GM04504 (cell line): Measurements from ENCODE around the gene ALMS1.
A peak's percentile ranks its signal among the peaks of the same experiment; 100 is the strongest.
"Not testable (repeated sequence)": the region's sequence is repeated elsewhere in the genome, so short reads cannot be mapped to it uniquely, and the experiment has no call there.

Source experiments
- DNase-seq: peaks from one replicate; pipeline ENCODE4 v3.0.0-alpha.2; 2012; ENCODE audit warnings: low read depth

The ALMS1 gene, protein sequence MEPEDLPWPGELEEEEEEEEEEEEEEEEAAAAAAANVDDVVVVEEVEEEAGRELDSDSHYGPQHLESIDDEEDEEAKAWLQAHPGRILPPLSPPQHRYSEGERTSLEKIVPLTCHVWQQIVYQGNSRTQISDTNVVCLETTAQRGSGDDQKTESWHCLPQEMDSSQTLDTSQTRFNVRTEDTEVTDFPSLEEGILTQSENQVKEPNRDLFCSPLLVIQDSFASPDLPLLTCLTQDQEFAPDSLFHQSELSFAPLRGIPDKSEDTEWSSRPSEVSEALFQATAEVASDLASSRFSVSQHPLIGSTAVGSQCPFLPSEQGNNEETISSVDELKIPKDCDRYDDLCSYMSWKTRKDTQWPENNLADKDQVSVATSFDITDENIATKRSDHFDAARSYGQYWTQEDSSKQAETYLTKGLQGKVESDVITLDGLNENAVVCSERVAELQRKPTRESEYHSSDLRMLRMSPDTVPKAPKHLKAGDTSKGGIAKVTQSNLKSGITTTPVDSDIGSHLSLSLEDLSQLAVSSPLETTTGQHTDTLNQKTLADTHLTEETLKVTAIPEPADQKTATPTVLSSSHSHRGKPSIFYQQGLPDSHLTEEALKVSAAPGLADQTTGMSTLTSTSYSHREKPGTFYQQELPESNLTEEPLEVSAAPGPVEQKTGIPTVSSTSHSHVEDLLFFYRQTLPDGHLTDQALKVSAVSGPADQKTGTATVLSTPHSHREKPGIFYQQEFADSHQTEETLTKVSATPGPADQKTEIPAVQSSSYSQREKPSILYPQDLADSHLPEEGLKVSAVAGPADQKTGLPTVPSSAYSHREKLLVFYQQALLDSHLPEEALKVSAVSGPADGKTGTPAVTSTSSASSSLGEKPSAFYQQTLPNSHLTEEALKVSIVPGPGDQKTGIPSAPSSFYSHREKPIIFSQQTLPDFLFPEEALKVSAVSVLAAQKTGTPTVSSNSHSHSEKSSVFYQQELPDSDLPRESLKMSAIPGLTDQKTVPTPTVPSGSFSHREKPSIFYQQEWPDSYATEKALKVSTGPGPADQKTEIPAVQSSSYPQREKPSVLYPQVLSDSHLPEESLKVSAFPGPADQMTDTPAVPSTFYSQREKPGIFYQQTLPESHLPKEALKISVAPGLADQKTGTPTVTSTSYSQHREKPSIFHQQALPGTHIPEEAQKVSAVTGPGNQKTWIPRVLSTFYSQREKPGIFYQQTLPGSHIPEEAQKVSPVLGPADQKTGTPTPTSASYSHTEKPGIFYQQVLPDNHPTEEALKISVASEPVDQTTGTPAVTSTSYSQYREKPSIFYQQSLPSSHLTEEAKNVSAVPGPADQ (N-terminal part only)

DNA sequence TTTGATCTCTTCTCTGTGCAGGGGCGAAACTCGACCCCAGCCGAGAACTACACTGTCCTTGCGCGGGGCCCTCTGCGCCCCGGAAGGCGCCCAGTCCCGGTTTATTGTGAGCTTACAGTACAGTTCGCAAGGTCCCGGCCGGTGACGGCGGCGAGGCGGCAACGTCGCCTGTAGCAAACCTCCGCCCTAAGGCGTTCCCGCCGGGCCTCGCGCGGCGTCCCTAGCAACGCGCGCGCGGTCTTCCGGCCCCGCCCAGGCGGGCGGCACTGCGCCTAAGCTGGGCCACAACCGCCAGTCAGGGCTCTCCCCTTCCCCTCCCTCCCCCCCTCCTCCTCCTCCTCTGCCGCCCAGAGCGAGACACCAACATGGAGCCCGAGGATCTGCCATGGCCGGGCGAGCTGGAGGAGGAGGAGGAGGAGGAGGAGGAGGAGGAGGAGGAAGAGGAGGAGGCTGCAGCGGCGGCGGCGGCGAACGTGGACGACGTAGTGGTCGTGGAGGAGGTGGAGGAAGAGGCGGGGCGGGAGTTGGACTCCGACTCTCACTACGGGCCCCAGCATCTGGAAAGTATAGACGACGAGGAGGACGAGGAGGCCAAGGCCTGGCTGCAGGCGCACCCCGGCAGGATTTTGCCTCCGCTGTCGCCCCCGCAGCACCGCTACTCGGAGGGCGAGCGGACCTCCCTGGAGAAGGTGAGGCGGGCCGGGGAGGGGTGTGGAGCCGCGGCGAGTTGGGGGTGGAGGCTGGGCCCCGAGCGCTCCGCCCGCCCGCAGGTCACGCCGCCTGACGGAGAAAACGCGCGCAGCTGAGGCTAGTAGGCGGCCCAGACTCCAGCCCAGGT is at the start of gene ALMS1:
ALMS1 (plus strand) TSS at position 333 of the 838 bp plus-strand sequence; CDS start at position 366, 33 bp downstream.
- peak; percentile 74 for DNase-seq

- DNase-seq = no peak
Measured at GRCh38 chr2:73337828-73338227, 47.8 kb upstream of the ALMS1 start.

GRCh38 chr2:73339201-73339600 is 46.4 kb upstream of the ALMS1 start:
- DNase-seq = no peak

- no peak for DNase-seq
Measured at GRCh38 chr2:73341039-73341438, 44.6 kb upstream of the ALMS1 start.

GRCh38 chr2:73343992-73344391 is 41.6 kb upstream of the ALMS1 start:
- DNase-seq = no peak

DNA sequence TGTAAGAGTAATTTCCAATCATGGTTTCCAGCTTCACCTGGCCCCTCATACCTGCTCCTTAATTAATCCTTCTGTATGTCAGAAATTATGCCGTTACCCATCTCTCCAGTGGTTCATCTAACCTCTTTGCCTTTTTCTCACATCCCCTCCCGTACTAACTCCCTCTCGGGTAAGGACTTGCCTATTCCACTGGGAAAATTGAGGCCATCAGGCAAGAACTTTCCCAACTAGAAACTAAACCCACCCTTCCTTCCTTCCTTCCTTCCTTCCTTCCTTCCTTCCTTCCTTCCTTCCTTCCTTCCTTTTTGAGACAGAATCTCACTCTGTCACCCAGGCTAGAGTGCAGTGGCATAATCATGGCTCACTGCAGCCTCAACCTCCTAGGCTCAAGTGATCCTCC is 40.9 kb upstream of the ALMS1 start:
- not testable (repeated sequence) for DNase-seq

DNA sequence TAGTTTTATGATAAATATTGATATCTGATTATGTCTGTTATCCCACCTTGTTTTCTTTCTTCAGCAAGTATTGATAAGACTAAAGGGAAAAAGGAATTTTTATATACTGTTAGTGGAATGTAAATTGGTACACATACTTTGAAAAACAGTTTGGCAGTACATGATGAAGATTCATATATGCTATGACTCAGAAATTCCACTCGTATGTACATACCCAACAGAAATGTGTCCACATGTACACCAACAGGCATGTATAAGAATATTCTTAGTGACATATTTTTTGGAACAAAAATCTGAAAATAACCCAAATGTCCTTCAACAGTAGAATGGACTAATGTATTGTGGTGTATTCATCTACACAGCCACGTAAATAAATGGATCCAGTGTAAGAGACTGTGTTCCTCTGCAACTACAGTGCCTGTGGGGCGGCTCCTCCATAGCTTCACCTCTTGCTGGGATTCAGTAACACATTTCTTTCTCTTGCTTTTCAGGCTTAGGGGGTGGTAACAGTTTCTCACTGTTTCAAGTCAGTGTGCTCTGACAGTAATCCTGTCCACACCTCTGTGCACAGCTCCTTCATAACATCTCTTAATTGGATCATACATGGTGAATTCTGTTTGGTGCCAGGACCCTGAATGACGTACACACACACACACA is 35.5 kb upstream of the ALMS1 start:
- DNase-seq = no peak

- DNase-seq = no peak
Measured at GRCh38 chr2:73356097-73356496, 29.5 kb upstream of the ALMS1 start.

DNA sequence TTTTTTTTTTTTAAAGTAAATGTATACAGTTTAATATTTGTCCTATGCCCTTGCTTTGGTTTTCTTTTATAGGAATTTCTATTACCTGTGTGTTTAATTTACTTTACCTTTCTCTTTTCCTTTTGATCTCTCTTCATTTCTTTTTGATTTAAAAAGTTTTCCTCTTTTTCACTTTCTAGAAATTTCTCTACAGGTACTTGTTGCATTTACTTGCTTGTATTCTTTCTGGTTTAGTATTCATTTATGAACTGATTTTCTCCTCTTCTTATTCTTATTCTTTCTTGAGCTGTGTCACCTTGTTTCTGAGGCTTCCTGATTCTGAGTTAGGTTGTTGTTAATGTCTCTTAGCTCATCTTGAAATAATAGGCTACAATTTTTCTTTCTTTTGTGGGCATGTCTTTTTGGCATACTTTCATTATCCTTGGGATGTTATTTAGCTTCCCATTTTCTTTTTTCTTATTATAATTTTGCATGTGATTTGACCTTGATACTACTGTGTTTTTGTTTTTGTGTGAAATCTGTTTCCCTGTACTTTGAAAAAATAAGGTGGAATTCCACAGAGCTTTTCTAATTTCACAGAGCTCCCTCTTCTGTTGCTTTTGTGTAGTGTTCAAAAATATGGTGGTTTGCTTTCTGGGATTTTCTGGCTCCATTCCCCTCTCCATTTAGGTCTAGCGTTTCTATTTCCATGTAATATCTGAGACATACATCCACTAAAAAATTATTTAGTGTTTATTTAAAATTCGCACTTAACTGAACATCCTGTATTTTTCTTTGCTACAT is 25.5 kb upstream of the ALMS1 start:
- no peak for DNase-seq

- no peak for DNase-seq
Measured at GRCh38 chr2:73366060-73366459, 19.6 kb upstream of the ALMS1 start.

GRCh38 chr2:73368781-73369180 is 16.9 kb upstream of the ALMS1 start:
- DNase-seq = no peak

DNA sequence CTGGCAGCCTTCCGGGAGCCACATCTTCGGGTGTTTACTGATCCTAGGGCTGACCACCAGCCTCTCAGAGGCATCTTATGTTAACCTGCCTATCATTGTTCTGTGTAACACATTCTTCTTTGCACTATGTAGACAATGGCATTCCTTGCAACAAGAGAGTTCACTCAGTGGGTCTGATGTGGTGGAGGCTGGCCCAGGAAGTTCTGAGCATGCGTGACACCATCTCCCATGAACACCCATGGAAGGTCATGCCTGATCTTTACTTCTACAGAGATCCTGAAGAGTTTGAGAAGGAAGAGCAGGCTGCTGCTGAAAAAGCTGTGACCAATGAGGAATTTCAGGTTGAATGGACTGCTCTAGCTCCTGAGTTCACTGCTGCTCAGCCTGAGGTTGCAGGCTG is 15.3 kb upstream of the ALMS1 start:
- DNase-seq = no peak

DNA sequence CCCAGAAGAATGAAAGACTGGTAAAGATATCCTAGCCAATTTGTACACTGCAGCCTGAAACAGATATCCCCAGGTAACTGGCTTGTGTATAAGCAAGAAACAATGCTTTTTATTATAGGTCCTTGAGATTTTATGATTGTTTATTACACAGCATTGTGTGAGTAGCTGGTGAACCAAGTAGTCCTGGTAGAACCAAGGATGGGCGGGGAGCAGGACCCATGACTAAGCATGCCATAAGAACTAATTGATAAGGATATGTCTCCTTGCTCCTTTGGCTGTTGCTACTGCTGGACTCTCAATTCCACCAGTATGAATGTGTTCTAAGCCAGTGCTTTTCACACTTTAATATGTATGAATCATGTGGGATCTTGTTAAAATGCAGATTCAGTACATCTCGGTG is 12.3 kb upstream of the ALMS1 start:
- DNase-seq = no peak

- no peak for DNase-seq
Measured at GRCh38 chr2:73374269-73374668, 11.4 kb upstream of the ALMS1 start.

GRCh38 chr2:73376681-73377080 is 9.0 kb upstream of the ALMS1 start:
- no peak for DNase-seq

DNA sequence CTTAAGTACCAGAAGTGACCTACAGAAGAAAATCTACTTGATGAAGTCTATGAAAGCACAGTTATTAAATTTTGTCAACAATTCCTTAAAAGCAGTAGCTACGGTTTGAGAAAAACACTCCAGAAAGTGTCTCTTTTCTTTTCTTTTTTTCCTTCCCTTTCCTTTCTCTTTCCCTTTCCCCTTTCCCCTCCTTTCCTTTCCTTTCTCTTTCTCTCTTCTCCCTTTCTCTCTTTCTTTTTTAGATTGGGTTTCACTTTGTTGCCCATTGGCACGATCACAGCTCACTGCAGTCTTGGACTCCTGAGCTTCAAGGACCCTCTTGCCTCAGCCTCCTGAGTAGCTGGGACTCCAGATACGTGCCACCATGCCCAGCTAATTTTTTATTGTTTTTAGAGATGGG is 2.6 kb upstream of the ALMS1 start:
- no peak for DNase-seq

DNA sequence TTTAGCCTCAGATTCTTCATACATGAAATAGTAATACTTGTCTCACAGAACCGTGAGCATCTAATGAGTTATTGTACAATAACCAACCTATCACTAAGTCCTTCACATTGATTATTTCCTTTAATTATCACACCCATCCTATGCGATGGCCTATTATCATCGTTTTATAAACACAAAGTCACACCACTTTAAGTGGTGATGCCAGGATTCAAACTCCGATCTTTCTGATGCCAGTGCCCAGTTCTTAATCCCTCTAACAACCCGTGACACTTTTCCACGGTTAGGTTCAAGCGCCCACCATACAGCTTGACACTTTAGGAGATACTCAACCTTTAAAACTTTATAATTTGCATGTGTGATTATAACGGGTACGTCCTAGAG is 523 bp upstream of the ALMS1 start:
- DNase-seq = no peak

DNA sequence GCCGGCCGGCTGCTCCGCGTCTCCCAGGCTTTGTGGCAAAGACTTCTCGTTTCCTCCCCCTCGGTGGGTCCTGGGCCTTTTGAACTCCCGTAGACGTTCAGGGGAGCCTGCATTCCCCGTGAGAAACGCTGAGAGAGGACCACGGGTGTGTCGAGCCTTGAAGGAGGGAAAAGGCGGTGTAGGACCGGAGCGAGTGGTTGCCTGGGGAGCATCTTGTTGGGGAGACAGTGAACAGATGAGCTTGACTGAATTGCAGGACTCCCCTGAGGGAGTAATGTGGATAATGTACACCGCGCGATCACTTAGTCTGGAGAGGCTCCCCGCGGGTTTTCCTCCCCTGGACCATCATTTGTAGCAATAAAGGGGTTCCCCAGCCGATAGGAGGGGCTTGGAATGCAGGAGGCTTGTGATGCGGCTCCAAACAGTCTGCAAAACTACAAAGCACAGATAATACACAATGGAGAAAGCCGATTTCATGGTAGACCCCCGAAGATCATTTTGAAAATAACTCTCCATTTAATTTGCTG is 769 bp downstream of the ALMS1 start:
- DNase-seq = no peak

DNA sequence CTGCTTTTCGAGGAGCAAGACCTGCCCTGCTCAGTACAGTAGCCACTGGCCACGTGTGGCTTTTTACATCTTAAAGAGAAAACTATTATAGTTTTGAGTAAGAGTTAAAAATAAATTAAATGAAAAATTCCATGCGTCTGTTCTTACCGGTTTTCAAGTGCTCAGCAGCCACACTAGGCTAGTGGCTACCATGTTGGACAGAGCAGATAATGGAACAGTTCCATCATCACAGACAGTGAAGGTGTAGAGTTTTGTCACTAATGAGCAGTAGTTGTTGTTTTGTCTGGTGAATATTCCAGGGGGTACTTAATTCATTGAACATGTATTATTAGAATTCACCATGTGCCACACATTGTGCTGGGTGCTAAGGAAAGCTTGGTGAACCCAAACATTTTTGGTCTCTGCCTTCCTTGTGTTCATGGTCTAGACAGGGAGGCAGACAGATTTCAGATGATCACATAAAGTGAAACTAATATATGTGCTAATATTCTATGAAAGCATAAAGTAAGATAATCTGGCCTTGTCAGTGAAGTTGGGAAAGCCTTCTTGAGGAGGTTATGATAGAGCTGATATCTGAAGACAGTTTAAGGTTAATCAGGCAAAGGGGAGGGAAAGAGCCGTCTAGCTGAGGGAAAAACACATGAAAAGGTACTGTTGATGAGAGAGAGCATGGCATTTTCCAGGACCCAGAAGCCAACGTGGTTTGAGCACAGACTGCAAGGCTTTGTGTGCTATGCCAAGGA is 1.4 kb downstream of the ALMS1 start:
- DNase-seq = no peak
